Cardiac muscle cell (in vitro differentiated cells and primary cell): Measurements from ENCODE around the gene EMC9. TPM values are rescaled to one million over a fixed set of nuclear protein-coding genes. Genes with fewer than 3 reads are reported as not detected.

ENCODE experiments used
- DNase-seq, 2 donors: peaks; one replicate each; pipeline versions ENCODE4 v3.0.0 to v3.0.0-alpha.2; 2010 to 2017; ENCODE audit warnings: low read depth in 1 of 2, low spot score in 1 of 2
- H3K27ac ChIP-seq: fragments of 200-600 bp; sonication (generic); 2 replicates; pipeline ENCODE4 v1.5.1; 2016
- H3K27me3 ChIP-seq: fragments of 200-600 bp; sonication (generic); 2 replicates; pipeline ENCODE4 v1.6.0; 2016; ENCODE audit warnings: control low read depth
- H3K36me3 ChIP-seq: fragments of 200-600 bp; sonication (generic); 2 replicates; pipeline ENCODE4 v1.5.1; 2016; ENCODE audit warnings: control low read depth
- H3K4me1 ChIP-seq: fragments of 200-600 bp; sonication (generic); 2 replicates; pipeline ENCODE4 v1.8.1; 2017; ENCODE audit warnings: low read depth, mild to moderate bottlenecking, mixed run types
- H3K4me3 ChIP-seq: fragments of 200-600 bp; sonication (generic); 2 replicates; pipeline ENCODE4 v1.5.1; 2016; ENCODE audit warnings: mild to moderate bottlenecking
- H3K9me3 ChIP-seq: fragments of 200-600 bp; sonication (generic); 2 replicates; pipeline ENCODE4 v1.5.1; 2017; ENCODE audit warnings: low read depth, mild to moderate bottlenecking, control low read depth
- polyA plus RNA-seq: library from polyadenylated mRNA; unstranded; fragments of >200 nt; fragmentation: Nextera tagmentation; extraction: Ambion mirVana; gene quantifications from 2 replicates; pipeline ENCODE4 v1.2.1, GENCODE V29; 2016
- total RNA-seq: library from RNA; depleted of rRNA; stranded (reverse); fragments of >200 nt; gene quantifications from 2 replicates; pipeline ENCODE4 v1.2.3, GENCODE V29; 2016
- TF ChIP-seq, protein P1 (sequence below): IDR thresholded peaks from 2 replicates; pipeline ENCODE4 v1.5.1; 2012; ENCODE audit warnings: low read depth, mild to moderate bottlenecking, low read length

Gene EMC9
- total and polyA plus RNA-seq, 2 experiments from 2014 or later = 69.3 to 82.3 TPM

DNA sequence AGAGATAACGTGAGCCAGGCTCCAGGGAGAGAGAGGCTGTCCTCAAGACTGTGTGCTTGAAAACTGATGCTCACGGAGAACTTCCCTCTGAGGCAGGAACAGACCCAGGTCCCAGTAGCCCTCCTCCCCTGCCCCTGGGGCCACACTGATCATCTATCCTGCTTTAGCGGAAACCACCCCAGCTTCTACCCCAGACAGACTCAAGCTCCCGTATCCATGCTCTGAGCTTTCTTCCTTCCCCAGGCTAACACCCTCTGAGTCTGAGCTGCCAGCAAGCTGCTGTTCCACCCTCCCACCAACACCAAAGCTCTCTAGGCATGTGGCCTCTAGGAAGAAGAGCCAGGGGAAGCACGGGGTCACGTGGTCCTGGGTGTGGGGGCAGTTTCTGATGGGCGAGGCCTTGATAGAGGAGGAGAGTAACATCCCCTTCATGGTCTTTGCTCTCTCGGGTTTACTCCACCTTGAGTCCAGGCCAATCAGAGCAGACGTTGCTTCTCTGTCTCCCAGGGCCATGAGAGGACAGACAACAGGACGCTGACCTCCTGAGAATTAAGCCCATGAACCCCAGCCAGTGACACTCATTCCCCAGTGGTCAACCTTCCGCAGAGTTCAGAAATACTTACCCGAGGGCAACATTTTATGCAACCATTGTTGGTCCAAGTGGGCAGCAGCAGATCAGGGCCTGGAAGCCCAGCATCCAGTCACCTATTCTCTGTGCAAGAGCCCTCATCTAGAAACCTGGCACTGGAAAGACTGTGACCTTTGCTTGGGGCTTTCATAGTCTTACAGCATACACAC lies 45.9 kb downstream of the EMC9 start:
- peak; percentile 9 to 50 for DNase-seq
- TF ChIP-seq, protein P1, sequence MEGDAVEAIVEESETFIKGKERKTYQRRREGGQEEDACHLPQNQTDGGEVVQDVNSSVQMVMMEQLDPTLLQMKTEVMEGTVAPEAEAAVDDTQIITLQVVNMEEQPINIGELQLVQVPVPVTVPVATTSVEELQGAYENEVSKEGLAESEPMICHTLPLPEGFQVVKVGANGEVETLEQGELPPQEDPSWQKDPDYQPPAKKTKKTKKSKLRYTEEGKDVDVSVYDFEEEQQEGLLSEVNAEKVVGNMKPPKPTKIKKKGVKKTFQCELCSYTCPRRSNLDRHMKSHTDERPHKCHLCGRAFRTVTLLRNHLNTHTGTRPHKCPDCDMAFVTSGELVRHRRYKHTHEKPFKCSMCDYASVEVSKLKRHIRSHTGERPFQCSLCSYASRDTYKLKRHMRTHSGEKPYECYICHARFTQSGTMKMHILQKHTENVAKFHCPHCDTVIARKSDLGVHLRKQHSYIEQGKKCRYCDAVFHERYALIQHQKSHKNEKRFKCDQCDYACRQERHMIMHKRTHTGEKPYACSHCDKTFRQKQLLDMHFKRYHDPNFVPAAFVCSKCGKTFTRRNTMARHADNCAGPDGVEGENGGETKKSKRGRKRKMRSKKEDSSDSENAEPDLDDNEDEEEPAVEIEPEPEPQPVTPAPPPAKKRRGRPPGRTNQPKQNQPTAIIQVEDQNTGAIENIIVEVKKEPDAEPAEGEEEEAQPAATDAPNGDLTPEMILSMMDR = no peak

DNA sequence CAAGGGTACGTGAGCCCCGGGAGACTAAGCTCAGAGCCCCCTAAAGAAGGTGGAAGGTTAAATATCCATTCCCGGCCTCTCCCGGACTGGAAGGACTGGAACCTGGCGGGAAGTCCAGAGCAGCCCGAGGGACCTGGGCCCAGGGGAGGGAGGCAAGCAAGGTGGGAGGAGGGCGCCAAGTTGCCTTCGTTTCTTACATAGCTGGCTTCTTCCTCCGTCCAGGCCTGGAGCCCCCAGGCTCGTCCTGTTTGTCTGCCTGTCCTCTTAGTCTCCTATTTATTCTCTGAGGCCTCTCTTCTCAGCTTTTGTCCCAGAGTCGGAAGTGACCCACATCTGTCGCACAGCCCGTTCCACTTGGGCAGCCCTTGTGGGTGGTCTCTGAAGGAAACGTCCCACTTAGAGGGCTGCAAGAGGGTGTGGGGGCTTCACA lies 46.5 kb downstream of the EMC9 start:
- Histone ChIP-seq H3K4me3 (peak overlapping the region; percentile 45), H3K4me1 (peaks cover 7% of the 10 kb centered on the region), H3K9me3 (no peaks in the 10 kb centered on the region), H3K27me3 (no peaks in the 10 kb centered on the region), H3K36me3 (no peaks in the 10 kb centered on the region), H3K27ac (no peak overlapping the region)
- DNase-seq = peak in 1 of 2 donors; percentile 16
- TF ChIP-seq, protein P1 = no peak

More for the DNA sequence above, 45.9 kb downstream of the EMC9 start:
- H3K4me1 ChIP-seq = peaks cover 7% of the 10 kb centered on the region
- H3K27me3 ChIP-seq = no peaks in the 10 kb centered on the region
- no peaks in the 10 kb centered on the region for H3K9me3 ChIP-seq
- H3K4me3 ChIP-seq = peak overlapping the region; percentile 45
- no peaks in the 10 kb centered on the region for H3K36me3 ChIP-seq
- no peak overlapping the region for H3K27ac ChIP-seq

DNA sequence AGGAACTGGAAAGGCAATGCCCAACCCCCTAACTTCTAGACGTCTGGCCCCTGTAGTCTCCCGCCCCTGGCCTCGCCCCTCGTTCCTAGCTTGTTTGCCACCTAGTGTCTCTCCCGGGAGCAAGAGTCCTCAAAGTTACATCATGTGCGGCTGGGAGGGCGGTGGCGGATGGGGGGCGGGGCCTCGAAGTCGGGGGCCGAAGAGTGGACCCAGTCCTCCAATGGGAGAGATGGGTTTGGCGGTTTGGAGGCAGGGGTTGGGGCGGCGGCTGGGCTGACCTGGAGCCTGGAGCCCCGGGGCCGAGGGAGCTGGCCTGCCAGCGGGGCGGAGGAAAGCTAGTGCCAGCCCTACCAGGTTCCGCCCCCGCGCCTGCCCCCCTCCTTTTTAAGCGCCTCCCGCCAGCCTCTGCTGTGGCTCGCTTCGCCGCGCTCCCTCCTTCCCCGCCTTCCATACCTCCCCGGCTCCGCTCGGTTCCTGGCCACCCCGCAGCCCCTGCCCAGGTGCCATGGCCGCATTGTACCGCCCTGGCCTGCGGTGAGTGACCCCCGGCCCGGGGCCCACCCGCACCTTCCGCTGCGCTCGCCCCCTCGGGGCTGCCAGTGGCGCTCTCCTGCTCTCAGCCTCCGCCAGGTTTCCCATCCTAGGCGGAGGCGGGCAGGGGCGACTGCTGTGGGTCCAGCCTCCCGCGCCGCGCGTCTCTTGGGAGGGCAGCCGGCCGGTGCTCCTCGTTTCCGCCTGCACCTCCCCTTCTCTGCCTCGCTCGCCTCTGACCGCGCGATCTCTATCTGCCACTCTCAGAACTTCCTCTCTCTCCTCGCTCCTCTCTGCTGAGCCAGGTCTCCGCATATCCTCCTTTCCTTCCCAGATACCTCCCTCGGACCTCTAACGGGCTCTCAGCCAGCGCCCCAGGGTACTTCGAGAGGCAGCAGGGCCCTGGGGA lies 47.2 kb downstream of the EMC9 start, which contains the start of gene PCK2:
Gene PCK2 (plus strand): TSS at position 411 of the 940 bp plus-strand sequence. CDS start 95 bp downstream, at position 506.
- H3K36me3 ChIP-seq = no peaks in the 10 kb centered on the region
- H3K27ac ChIP-seq = no peak within 1 kb of the TSS
- peak within 1 kb of the TSS; percentile 45 for H3K4me3 ChIP-seq
- DNase-seq = peak; percentile 90 to 96
- H3K9me3 ChIP-seq = no peaks in the 10 kb centered on the region
- TF ChIP-seq, protein P1 = peak; percentile 12
- H3K27me3 ChIP-seq = no peaks in the 10 kb centered on the region
- peaks cover 7% of the 10 kb centered on the region for H3K4me1 ChIP-seq

DNA sequence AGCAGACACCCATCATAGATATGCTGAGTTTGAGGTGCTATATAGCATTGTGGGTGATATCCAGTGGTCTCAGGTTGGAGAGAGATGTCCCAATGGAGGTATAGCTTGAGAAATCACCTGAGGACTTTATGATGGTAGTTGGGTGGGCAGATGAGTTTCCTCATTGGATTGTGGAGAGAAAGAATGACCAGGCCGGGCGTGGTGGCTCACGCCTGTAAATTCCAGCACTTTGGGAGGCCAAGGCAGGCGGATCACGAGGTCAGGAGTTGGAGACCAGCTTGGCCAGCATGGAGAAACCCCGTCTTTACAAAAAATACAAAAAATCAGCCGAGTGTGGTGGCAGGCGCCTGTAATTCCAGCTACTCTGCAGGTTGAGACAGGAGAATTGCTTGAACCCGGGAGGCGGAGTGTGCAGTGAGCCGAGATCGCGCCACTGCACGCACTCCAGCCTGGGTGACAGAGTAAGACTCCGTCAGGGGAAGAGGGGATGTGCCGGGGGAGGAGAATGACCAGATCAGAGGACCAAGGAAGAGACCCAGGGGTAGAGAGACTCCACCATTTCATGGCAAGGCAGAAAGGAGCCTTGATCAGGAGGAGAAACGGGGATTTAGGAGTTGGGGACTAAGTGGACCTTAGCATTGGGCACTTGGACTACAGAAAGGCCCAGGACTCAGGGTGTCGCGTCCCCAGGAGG lies 48.0 kb downstream of the EMC9 start:
- H3K9me3 ChIP-seq = no peaks in the 10 kb centered on the region
- peaks cover 7% of the 10 kb centered on the region for H3K4me1 ChIP-seq
- DNase-seq = no peak
- TF ChIP-seq, protein P1 = no peak
- H3K36me3 ChIP-seq = no peaks in the 10 kb centered on the region
- H3K27ac ChIP-seq = no peak overlapping the region
- no peaks in the 10 kb centered on the region for H3K27me3 ChIP-seq
- H3K4me3 ChIP-seq = peak overlapping the region; percentile 45
